T-helper 2 cell treated with Interferon-gamma antibody and Interleukin-4, amounts not matched to agents 5 μg/mL and 100 μg/mL, for 36 hours (primary cell): Measurements from ENCODE around the gene ZNF780A.
"Not testable (repeated sequence)": the region's sequence is repeated elsewhere in the genome, so short reads cannot be mapped to it uniquely, and the experiment has no call there.

ENCODE experiments used
- DNase-seq: peaks from one replicate; pipeline ENCODE4 v3.0.0; 2021; ENCODE audit warnings: low spot score
- H3K27ac Mint-ChIP-seq: one replicate; pipeline ENCODE4 v1.8.0; 2021; ENCODE audit warnings: mild to moderate bottlenecking, mixed read lengths
- H3K27me3 Mint-ChIP-seq: one replicate; pipeline ENCODE4 v1.8.0; 2021; ENCODE audit warnings: low read depth, mixed read lengths
- H3K36me3 Mint-ChIP-seq: one replicate; pipeline ENCODE4 v1.8.0; 2021; ENCODE audit warnings: low read depth, mixed read lengths
- H3K4me1 Mint-ChIP-seq: one replicate; pipeline ENCODE4 v1.8.0; 2021; ENCODE audit warnings: low read depth, mixed read lengths
- H3K4me3 Mint-ChIP-seq: one replicate; pipeline ENCODE4 v1.8.0; 2022; ENCODE audit warnings: mild to moderate bottlenecking, moderate library complexity, mixed read lengths
- H3K9me3 Mint-ChIP-seq: one replicate; pipeline ENCODE4 v1.8.0; 2021; ENCODE audit warnings: mixed read lengths

Gene ZNF780A

DNA sequence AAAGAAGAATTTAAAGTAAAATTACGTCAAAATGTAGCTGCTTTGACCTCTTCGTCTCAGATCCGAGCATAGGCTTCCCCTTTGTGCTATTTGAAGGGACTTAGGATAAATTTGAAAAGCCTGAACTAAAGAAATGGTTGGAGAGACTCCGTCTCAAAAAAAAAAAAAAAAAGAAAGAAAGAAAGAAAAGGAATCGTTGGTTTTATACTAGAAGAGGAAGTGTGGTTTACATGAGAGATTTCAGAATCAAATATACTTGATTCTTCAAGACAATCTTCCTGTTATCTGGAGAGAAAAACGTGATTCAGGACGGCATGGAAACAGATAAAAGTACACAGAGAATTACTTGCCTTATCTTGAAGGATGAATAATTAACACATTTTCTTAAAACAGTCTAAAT is 34.2 kb downstream of the ZNF780A start:
- Mint-ChIP-seq H3K4me1 (peaks cover 28% of the 10 kb centered on the region), H3K9me3 (peaks cover 41% of the 10 kb centered on the region), H3K36me3 (peaks cover 30% of the 10 kb centered on the region)

GRCh38 chr19:40055832-40056504 is 34.8 kb downstream of the ZNF780A start, which contains the start of gene ZNF780B:
ZNF780B (minus strand) TSS chr19:40056231; CDS start chr19:40050332, 5,899 bp downstream.
- Mint-ChIP-seq H3K27me3 (peaks cover 7% of the 10 kb centered on the region), H3K27ac (peak within 1 kb of the TSS; percentile 92), H3K4me3 (peak within 1 kb of the TSS; percentile 98), H3K36me3 (peaks cover 33% of the 10 kb centered on the region), H3K4me1 (peaks cover 28% of the 10 kb centered on the region), H3K9me3 (peaks cover 45% of the 10 kb centered on the region)
- peak; percentile 71 for DNase-seq

More for the DNA sequence above, 34.2 kb downstream of the ZNF780A start:
- DNase-seq = no peak
- Mint-ChIP-seq H3K4me3 (peak overlapping the region; percentile 98), H3K27me3 (peaks cover 7% of the 10 kb centered on the region), H3K27ac (peak overlapping the region; percentile 92)

DNA sequence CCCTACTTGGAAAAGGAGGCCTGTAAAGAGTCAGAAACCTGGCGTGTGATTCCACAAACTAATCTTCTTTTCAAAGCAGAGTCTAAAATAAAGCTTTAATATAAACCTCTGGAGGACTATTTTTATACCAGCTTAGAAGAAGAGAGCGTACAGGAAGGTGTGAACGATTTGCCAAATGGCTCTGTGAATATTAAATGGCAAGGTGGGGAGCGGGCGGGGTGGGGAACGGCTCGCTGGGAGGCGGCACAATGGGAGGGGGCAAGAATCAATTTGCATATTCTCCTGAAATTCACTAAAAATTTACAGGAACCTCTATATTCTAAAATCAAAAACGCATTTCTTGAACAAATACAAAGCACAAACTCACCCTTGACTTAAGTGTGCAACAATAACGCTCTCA is 35.7 kb downstream of the ZNF780A start:
- Mint-ChIP-seq H3K4me3 (peak overlapping the region; percentile 98), H3K9me3 (peaks cover 50% of the 10 kb centered on the region), H3K27ac (peak overlapping the region; percentile 92), H3K4me1 (peaks cover 28% of the 10 kb centered on the region), H3K27me3 (peaks cover 7% of the 10 kb centered on the region), H3K36me3 (peaks cover 39% of the 10 kb centered on the region)
- DNase-seq = no peak

GRCh38 chr19:40054632-40055031 is 36.1 kb downstream of the ZNF780A start:
- Mint-ChIP-seq H3K9me3 (peaks cover 46% of the 10 kb centered on the region), H3K4me1 (peaks cover 28% of the 10 kb centered on the region), H3K27ac (peak overlapping the region; percentile 12), H3K4me3 (peak overlapping the region; percentile 98), H3K36me3 (peaks cover 40% of the 10 kb centered on the region), H3K27me3 (peaks cover 7% of the 10 kb centered on the region)
- no peak for DNase-seq

DNA sequence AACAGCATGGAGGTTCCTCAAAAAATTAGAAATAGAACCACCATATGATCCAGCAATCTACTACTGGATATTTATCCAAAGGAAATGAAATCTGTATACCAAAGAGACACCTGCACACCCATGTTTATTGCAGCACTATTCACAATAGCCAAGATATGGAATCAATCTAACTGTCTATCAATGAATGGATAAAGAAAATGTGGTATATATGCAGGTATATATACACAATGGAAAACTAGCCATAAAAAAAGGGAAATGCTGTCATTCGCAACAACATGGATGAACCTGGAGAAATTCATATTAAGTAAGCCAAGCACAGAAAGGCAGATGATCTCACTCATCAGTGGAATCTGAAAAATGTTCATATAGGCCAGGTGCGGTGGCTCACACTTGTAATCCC is 37.3 kb downstream of the ZNF780A start:
- Mint-ChIP-seq H3K9me3 (peaks cover 43% of the 10 kb centered on the region), H3K36me3 (peaks cover 48% of the 10 kb centered on the region)

GRCh38 chr19:40041718-40042117 is 49.0 kb downstream of the ZNF780A start:
- H3K27ac Mint-ChIP-seq, H3K27me3 Mint-ChIP-seq, DNase-seq, H3K4me1 Mint-ChIP-seq, H3K4me3 Mint-ChIP-seq: not testable (repeated sequence)
- Mint-ChIP-seq H3K9me3 (peaks cover 47% of the 10 kb centered on the region), H3K36me3 (peaks cover 54% of the 10 kb centered on the region)

More for the DNA sequence above, 37.3 kb downstream of the ZNF780A start:
- no peak for DNase-seq
- Mint-ChIP-seq H3K27ac (no peak overlapping the region), H3K27me3 (peaks cover 2% of the 10 kb centered on the region), H3K4me3 (no peak overlapping the region), H3K4me1 (peaks cover 28% of the 10 kb centered on the region)

GRCh38 chr19:40038047-40038446 is 52.7 kb downstream of the ZNF780A start:
- H3K9me3 Mint-ChIP-seq = peaks cover 46% of the 10 kb centered on the region
- not testable (repeated sequence) for H3K27ac Mint-ChIP-seq, H3K27me3 Mint-ChIP-seq, H3K4me1 Mint-ChIP-seq, DNase-seq, H3K4me3 Mint-ChIP-seq
- peaks cover 32% of the 10 kb centered on the region for H3K36me3 Mint-ChIP-seq

DNA sequence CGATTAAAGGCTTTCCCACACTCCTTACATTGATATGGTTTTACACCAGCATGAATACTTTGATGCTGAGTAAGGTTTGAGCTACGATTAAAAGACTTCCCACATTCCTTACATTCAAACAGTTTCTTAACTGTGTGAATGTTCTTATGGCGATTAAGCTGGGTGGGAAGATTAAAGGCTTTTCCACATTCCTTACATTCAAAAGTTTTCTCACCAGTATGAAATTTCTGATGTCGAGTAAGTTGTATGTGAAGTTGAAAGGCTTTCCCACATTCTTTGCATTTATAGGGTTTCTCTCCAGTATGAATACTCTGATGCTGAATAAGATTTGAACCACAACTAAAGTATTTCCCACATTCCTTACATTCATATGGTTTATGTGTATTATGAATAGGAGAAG is 54.7 kb downstream of the ZNF780A start:
- Mint-ChIP-seq H3K27ac (no peak overlapping the region), H3K9me3 (peaks cover 54% of the 10 kb centered on the region), H3K4me1 (no peaks in the 10 kb centered on the region), H3K4me3 (no peak overlapping the region), H3K27me3 (no peaks in the 10 kb centered on the region), H3K36me3 (peaks cover 30% of the 10 kb centered on the region)
- DNase-seq = no peak

- no peaks in the 10 kb centered on the region for H3K4me1 Mint-ChIP-seq
- H3K4me3 Mint-ChIP-seq = no peak overlapping the region
- peaks cover 32% of the 10 kb centered on the region for H3K36me3 Mint-ChIP-seq
- H3K27me3 Mint-ChIP-seq = no peaks in the 10 kb centered on the region
- peaks cover 65% of the 10 kb centered on the region for H3K9me3 Mint-ChIP-seq
- no peak for DNase-seq
- H3K27ac Mint-ChIP-seq = no peak overlapping the region
Observed at GRCh38 chr19:40033989-40034560, 56.7 kb downstream of the ZNF780A start.

DNA sequence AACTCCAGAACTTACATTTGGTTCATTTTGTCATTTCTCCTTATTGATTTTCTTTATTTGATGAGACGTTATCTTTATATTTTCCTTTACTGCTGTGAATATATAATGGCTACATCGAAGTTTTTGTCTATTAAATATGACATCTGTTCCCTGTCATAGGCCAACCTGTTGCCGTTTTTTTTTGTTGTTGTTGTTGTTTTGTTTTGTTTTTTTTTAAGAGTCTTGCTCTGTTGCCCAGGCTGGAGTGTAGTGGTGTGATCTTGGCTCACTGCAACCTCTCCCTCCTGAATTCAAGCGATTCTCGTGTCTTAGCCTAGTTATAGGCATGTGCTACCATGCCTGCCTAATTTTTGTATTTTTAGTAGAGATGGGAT is 64.2 kb downstream of the ZNF780A start:
- Mint-ChIP-seq H3K27me3 (no peaks in the 10 kb centered on the region), H3K4me1 (no peaks in the 10 kb centered on the region), H3K36me3 (peaks cover 20% of the 10 kb centered on the region), H3K27ac (no peak overlapping the region), H3K4me3 (no peak overlapping the region), H3K9me3 (peaks cover 80% of the 10 kb centered on the region)
- DNase-seq = no peak

DNA sequence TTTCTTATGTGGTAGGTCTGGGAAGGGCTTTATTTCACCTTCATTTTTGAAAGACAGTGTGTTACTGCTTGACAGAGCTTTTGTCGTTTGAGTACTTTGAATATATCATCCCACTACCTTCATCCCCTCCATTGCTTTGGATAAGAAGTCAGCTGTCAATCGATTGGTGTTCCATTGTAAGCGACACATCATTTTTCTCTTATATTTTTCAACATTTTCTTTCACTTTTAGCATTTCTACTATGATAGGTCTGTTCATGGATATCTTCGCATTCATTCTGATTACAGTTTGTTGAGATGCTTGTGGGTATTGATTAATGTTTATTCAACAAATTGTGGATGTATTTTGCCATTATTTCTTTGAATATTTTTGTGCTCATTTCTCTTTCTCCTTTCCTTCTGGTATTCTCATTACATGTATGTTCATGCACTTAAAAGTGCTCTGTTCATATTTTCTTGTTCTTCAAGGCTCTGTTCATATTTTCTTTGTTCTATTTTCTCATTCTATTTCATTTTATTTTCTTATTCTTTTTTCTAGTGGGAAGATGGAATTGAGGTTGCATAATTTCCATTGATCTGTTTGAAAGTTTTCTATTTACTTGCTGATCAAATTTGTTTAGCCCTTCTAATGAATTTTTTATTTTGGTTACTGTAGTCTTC is 64.7 kb downstream of the ZNF780A start:
- Mint-ChIP-seq H3K36me3 (peaks cover 19% of the 10 kb centered on the region), H3K4me1 (no peaks in the 10 kb centered on the region), H3K27me3 (no peaks in the 10 kb centered on the region), H3K4me3 (no peak overlapping the region), H3K9me3 (peaks cover 84% of the 10 kb centered on the region), H3K27ac (no peak overlapping the region)
- DNase-seq = no peak

DNA sequence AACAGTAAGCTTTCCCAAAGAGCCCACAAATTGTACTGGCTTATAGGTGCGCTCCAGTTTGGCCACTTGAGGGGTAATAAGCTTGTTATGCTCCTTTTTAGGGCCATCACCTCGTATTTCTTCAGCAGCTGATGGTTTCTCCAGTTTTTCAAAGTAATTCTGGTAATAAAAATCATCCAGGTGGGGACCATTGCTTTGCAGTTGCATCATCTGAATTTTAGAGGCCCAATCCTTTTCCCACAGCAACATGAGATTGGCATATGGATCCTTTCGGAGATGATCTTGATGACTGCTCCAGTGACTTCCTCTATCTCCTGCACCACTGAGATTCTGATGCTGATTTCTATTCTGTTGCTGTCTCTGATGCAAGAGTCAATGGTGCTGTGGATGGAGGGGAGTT is 66.8 kb downstream of the ZNF780A start:
- Mint-ChIP-seq H3K27me3 (no peaks in the 10 kb centered on the region), H3K27ac (no peak overlapping the region), H3K4me1 (no peaks in the 10 kb centered on the region), H3K4me3 (no peak overlapping the region), H3K36me3 (peaks cover 13% of the 10 kb centered on the region), H3K9me3 (peaks cover 87% of the 10 kb centered on the region)
- no peak for DNase-seq
